Activated T-helper 2 cell treated with anti-CD3 and anti-CD28 coated beads, Interferon-gamma antibody, Interleukin-2, Interleukin-4, amounts not matched to agents 10 μg/mL and 5 μg/mL and 100 μg/mL, durations not matched to agents 14 hours and 24 hours and 36 hours (primary cell): ENCODE data around the gene SAMMSON. TPM values are rescaled to one million over a fixed set of nuclear protein-coding genes. Genes with fewer than 3 reads are reported as not detected.

Experiments
- DNase-seq: peaks from one replicate; pipeline ENCODE4 v3.0.0; 2021; ENCODE audit warnings: low spot score
- H3K27ac Mint-ChIP-seq: one replicate; pipeline ENCODE4 v1.8.0; 2021; ENCODE audit warnings: mixed read lengths
- H3K27me3 Mint-ChIP-seq: one replicate; pipeline ENCODE4 v1.8.0; 2021; ENCODE audit warnings: low read depth, mixed read lengths
- H3K36me3 Mint-ChIP-seq: one replicate; pipeline ENCODE4 v1.8.0; 2021; ENCODE audit warnings: low read depth, mixed read lengths
- H3K4me1 Mint-ChIP-seq: one replicate; pipeline ENCODE4 v1.8.0; 2021; ENCODE audit warnings: low read depth, mixed read lengths
- H3K4me3 Mint-ChIP-seq: one replicate; pipeline ENCODE4 v1.8.0; 2021; ENCODE audit warnings: low read depth, mild to moderate bottlenecking, moderate library complexity, mixed read lengths
- H3K9me3 Mint-ChIP-seq: one replicate; pipeline ENCODE4 v1.8.0; 2021; ENCODE audit warnings: mixed read lengths
- intact Hi-C: fragments of 100-400 bp; cut with micrococcal nuclease; formaldehyde crosslinking; loops from one replicate; pipeline ENCODE4 v1.15.1; 2023
- total RNA-seq: library from RNA; stranded (reverse); gene quantifications from 2 replicates; pipeline ENCODE4 v1.2.3, GENCODE V29; 2022

Gene SAMMSON
- total RNA-seq, 1 donor from 2014 or later: not detected

DNA sequence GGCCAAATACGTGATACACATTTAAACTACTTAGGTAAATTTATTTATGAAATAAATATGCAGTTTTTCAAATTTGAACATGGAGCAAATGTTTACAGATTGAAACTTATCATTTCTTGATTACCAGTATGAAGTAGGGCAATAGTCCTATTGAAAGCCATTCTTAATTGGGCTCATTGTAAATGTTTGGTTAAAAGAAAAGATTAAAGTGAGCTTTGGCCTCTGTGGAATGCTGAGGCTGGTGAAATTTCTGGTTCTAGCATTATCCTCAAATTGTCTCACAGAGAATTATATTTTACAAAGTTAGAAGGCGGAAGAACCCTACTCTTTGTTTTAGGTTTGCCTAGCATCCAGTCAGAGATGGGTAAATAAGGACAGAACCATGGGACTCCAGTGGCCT, 73.2 kb downstream of the SAMMSON start:
- DNase-seq: no peak
- Mint-ChIP-seq H3K27ac (no peak overlapping the region), H3K36me3 (no peaks in the 10 kb centered on the region), H3K4me1 (no peaks in the 10 kb centered on the region), H3K27me3 (peaks cover 15% of the 10 kb centered on the region), H3K9me3 (no peaks in the 10 kb centered on the region), H3K4me3 (no peak overlapping the region)
- intact Hi-C loops: no loop called here

- no peaks in the 10 kb centered on the region for H3K9me3 Mint-ChIP-seq
- H3K4me3 Mint-ChIP-seq: no peak overlapping the region
- H3K27ac Mint-ChIP-seq: no peak overlapping the region
- no peaks in the 10 kb centered on the region for H3K4me1 Mint-ChIP-seq
- H3K36me3 Mint-ChIP-seq: no peaks in the 10 kb centered on the region
- intact Hi-C loops: no loop called here
- DNase-seq: no peak
- H3K27me3 Mint-ChIP-seq: peaks cover 13% of the 10 kb centered on the region
These were observed 75.6 kb downstream of the SAMMSON start for GRCh38 chr3:70075101-70075500.

GRCh38 chr3:70076396-70076795, 76.9 kb downstream of the SAMMSON start:
- Mint-ChIP-seq H3K4me3 (no peak overlapping the region), H3K36me3 (no peaks in the 10 kb centered on the region), H3K9me3 (no peaks in the 10 kb centered on the region)

DNA sequence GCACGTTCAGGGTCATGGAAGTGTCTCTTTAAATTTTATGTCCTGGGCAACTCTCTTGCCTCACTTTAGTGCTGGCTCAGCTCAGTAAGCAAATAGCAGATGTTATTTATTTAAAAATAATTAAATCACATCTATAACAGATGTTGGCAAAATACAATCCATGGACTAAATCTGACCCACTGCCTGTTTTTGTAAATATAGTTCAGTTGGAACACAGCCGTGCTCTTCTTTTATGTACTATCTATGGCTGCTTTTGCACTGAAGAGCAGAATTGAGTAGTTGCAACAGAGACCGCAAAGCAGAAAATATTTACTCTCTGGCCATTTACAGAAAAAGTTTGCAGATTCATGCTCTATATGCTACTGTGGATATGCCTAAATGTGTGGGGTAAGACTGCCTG, 79.2 kb downstream of the SAMMSON start:
- intact Hi-C loops: no loop called here
- no peaks in the 10 kb centered on the region for H3K4me1 Mint-ChIP-seq
- DNase-seq: no peak
- H3K9me3 Mint-ChIP-seq: no peaks in the 10 kb centered on the region
- no peaks in the 10 kb centered on the region for H3K36me3 Mint-ChIP-seq
- H3K27ac Mint-ChIP-seq: no peak overlapping the region
- H3K27me3 Mint-ChIP-seq: no peaks in the 10 kb centered on the region
- no peak overlapping the region for H3K4me3 Mint-ChIP-seq

More at GRCh38 chr3:70076396-70076795, 76.9 kb downstream of the SAMMSON start:
- intact Hi-C loops: no loop called here
- Mint-ChIP-seq H3K4me1 (no peaks in the 10 kb centered on the region), H3K27ac (no peak overlapping the region), H3K27me3 (peaks cover 7% of the 10 kb centered on the region)
- DNase-seq: no peak

- no peaks in the 10 kb centered on the region for H3K36me3 Mint-ChIP-seq
- H3K9me3 Mint-ChIP-seq: no peaks in the 10 kb centered on the region
- H3K27ac Mint-ChIP-seq: no peak overlapping the region
- intact Hi-C loops: no loop called here
- DNase-seq: no peak
- H3K4me1 Mint-ChIP-seq: no peaks in the 10 kb centered on the region
- no peaks in the 10 kb centered on the region for H3K27me3 Mint-ChIP-seq
- H3K4me3 Mint-ChIP-seq: no peak overlapping the region
These were observed 86.1 kb downstream of the SAMMSON start for GRCh38 chr3:70085613-70086012.

DNA sequence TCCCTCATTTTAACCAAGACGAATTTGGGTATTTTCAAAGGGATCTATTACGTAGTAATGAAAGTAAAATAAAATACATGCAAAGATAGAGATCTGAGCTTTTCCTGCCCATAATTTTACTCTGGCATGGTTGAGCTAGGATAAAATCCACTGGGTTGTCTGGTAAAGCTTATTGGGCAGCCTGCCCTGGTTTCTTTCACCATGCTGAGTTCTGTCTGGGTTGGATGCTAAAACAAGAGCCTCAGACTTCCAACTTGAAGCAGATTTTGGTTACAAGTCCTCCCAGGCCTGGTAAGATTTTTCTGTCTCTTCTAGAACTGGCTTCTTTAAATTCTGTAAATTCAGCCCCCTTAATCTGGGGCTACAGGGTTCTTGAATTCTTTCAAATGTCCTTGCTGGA, 86.8 kb downstream of the SAMMSON start:
- Mint-ChIP-seq H3K27ac (no peak overlapping the region), H3K4me1 (no peaks in the 10 kb centered on the region), H3K36me3 (no peaks in the 10 kb centered on the region), H3K4me3 (no peak overlapping the region), H3K9me3 (no peaks in the 10 kb centered on the region), H3K27me3 (no peaks in the 10 kb centered on the region)
- DNase-seq: no peak
- intact Hi-C loops: no loop called here

GRCh38 chr3:70090322-70090913, 90.9 kb downstream of the SAMMSON start:
- no peak for DNase-seq
- Mint-ChIP-seq H3K27me3 (peaks cover 1% of the 10 kb centered on the region), H3K36me3 (no peaks in the 10 kb centered on the region), H3K4me3 (no peak overlapping the region), H3K4me1 (no peaks in the 10 kb centered on the region), H3K9me3 (no peaks in the 10 kb centered on the region), H3K27ac (no peak overlapping the region)
- intact Hi-C loops: loop anchor here (1.0 kb wide), 1 partner anchor 269 kb away; no protein-coding TSS in a partner anchor

GRCh38 chr3:70094197-70094596, 94.7 kb downstream of the SAMMSON start:
- Mint-ChIP-seq H3K27me3 (peaks cover 1% of the 10 kb centered on the region), H3K27ac (no peak overlapping the region), H3K36me3 (no peaks in the 10 kb centered on the region), H3K4me1 (peaks cover 8% of the 10 kb centered on the region), H3K4me3 (no peak overlapping the region), H3K9me3 (no peaks in the 10 kb centered on the region)
- intact Hi-C loops: no loop called here
- DNase-seq: no peak

GRCh38 chr3:70095260-70095659, 95.7 kb downstream of the SAMMSON start:
- intact Hi-C loops: no loop called here
- peaks cover 8% of the 10 kb centered on the region for H3K4me1 Mint-ChIP-seq
- no peaks in the 10 kb centered on the region for H3K36me3 Mint-ChIP-seq
- no peak overlapping the region for H3K27ac Mint-ChIP-seq
- no peak for DNase-seq
- H3K4me3 Mint-ChIP-seq: no peak overlapping the region
- H3K27me3 Mint-ChIP-seq: peaks cover 1% of the 10 kb centered on the region
- no peaks in the 10 kb centered on the region for H3K9me3 Mint-ChIP-seq

GRCh38 chr3:70096376-70097066, 97.0 kb downstream of the SAMMSON start:
- Mint-ChIP-seq H3K27me3 (peaks cover 1% of the 10 kb centered on the region), H3K4me1 (peaks cover 8% of the 10 kb centered on the region), H3K27ac (peak overlapping the region; percentile 59), H3K36me3 (no peaks in the 10 kb centered on the region), H3K9me3 (no peaks in the 10 kb centered on the region), H3K4me3 (no peak overlapping the region)
- no peak for DNase-seq
- intact Hi-C loops: no loop called here

GRCh38 chr3:70097084-70097483, 97.6 kb downstream of the SAMMSON start:
- peak overlapping the region; percentile 59 for H3K27ac Mint-ChIP-seq
- DNase-seq: no peak
- peaks cover 8% of the 10 kb centered on the region for H3K4me1 Mint-ChIP-seq
- no peaks in the 10 kb centered on the region for H3K36me3 Mint-ChIP-seq
- no peaks in the 10 kb centered on the region for H3K9me3 Mint-ChIP-seq
- H3K4me3 Mint-ChIP-seq: no peak overlapping the region
- intact Hi-C loops: no loop called here
- H3K27me3 Mint-ChIP-seq: peaks cover 1% of the 10 kb centered on the region

DNA sequence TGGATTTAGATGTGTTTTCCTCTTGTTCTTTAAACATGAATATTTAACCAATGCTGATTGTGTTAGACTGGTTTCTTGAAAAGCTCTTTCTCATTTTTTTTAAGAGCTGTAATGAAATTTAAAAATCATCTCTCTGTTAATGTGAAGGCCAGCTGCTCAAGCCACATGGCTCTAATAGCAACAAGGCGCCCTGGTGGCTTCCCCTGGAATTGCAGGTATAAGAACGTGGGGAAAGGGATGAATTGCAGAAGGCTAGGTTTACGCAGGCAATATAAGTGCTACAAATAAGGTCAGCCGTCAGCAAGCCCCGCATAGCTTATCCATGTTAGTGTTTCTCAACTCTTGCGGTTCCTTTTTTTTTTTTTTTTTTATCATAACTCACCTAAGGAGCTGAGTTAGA, 108.5 kb downstream of the SAMMSON start:
- no peak for DNase-seq
- no peak overlapping the region for H3K27ac Mint-ChIP-seq
- H3K9me3 Mint-ChIP-seq: no peaks in the 10 kb centered on the region
- no peak overlapping the region for H3K4me3 Mint-ChIP-seq
- no peaks in the 10 kb centered on the region for H3K27me3 Mint-ChIP-seq
- H3K4me1 Mint-ChIP-seq: no peaks in the 10 kb centered on the region
- intact Hi-C loops: no loop called here
- no peaks in the 10 kb centered on the region for H3K36me3 Mint-ChIP-seq

GRCh38 chr3:70108546-70108945, 109.0 kb downstream of the SAMMSON start:
- intact Hi-C loops: no loop called here
- DNase-seq: no peak
- Mint-ChIP-seq H3K4me3 (no peak overlapping the region), H3K4me1 (no peaks in the 10 kb centered on the region), H3K36me3 (no peaks in the 10 kb centered on the region), H3K27ac (no peak overlapping the region), H3K27me3 (no peaks in the 10 kb centered on the region), H3K9me3 (no peaks in the 10 kb centered on the region)
